HUES6 (cell line): ENCODE measurements around the gene ABCD1.
A peak's percentile ranks its signal among the peaks of the same experiment; 100 is the strongest.

Experiments used
- H3K27ac ChIP-seq: 2 replicates; pipeline ENCODE4 v1.7.0; 2013; ENCODE audit warnings: low read depth, mild to moderate bottlenecking, low read length, inconsistent platforms
- H3K27me3 ChIP-seq: 2 replicates; pipeline ENCODE4 v1.6.1; 2013; ENCODE audit warnings: low read length; ENCODE audit not compliant: control insufficient read depth, insufficient read depth
- H3K36me3 ChIP-seq: 2 replicates; pipeline ENCODE4 v1.6.1; 2013; ENCODE audit warnings: low read length; ENCODE audit not compliant: control insufficient read depth, insufficient read depth
- H3K4me1 ChIP-seq: 2 replicates; pipeline ENCODE4 v1.6.1; 2013; ENCODE audit warnings: low read length; ENCODE audit not compliant: control insufficient read depth, insufficient read depth
- H3K4me3 ChIP-seq: 2 replicates; pipeline ENCODE4 v1.5.1; 2013; ENCODE audit warnings: low read depth, low read length
- H3K9ac ChIP-seq: one replicate; pipeline ENCODE4 v1.6.1; 2013; ENCODE audit warnings: mild to moderate bottlenecking, low read length
- H3K9me3 ChIP-seq: 2 replicates; pipeline ENCODE4 v1.6.1; 2013; ENCODE audit warnings: low read depth, low read length; ENCODE audit not compliant: control insufficient read depth, insufficient read depth

ABCD1 gene

DNA sequence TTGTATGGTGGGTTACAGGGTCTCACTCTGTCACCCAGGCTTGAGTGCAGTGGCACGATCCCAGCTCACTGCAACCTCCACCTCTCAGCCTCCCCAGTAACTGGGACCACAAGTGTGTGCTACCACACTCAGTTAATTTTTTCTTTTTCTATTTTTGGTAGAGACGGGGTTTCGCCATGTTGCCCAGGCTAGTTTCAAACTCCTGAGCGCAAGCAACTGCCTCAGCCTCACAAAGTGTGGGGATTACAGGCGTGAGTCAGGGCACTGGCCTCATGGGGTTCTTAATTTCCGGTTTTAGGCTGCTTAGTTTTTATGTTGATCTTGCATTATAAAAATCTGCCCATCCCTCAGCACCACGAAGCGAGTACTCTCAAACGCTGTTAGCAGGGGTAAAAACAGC is 7.2 kb upstream of the ABCD1 start:
- Histone ChIP-seq H3K9me3 (peaks cover 14% of the 10 kb centered on the region; the same call in 1 of the 2 replicates), H3K27me3 (no peaks in the 10 kb centered on the region), H3K27ac (no peak overlapping the region), H3K36me3 (peaks cover 82% of the 10 kb centered on the region), H3K4me3 (no peak overlapping the region), H3K9ac (no peak overlapping the region), H3K4me1 (peaks cover under 1% of the 10 kb centered on the region; the same call in 1 of the 2 replicates)

DNA sequence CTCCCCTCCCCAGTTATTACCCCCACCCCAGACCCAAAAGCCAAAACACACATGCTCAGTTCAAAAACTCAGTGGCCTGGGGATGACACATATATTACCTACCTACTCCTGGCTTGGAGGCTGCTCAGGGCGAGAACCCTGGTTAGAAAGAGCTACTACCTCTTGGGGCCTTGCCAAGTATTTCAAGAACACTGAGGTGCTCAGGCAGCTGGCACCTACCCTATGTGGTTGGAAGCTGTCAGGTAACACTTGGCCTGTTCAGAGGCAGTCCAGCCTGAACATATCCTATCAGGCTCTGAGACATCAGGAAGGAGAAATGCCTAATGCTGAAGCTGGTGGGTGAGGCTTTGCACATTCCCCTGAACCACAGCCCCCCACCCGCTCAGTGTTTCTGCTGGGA is 5.4 kb upstream of the ABCD1 start:
- no peak overlapping the region for H3K27ac ChIP-seq
- H3K27me3 ChIP-seq = no peaks in the 10 kb centered on the region
- H3K9ac ChIP-seq = no peak overlapping the region
- H3K36me3 ChIP-seq = peaks cover 71% of the 10 kb centered on the region
- no peak overlapping the region for H3K4me3 ChIP-seq
- H3K4me1 ChIP-seq = peaks cover 6% of the 10 kb centered on the region; the same call in 1 of the 2 replicates
- peaks cover 14% of the 10 kb centered on the region; the same call in 1 of the 2 replicates for H3K9me3 ChIP-seq

DNA sequence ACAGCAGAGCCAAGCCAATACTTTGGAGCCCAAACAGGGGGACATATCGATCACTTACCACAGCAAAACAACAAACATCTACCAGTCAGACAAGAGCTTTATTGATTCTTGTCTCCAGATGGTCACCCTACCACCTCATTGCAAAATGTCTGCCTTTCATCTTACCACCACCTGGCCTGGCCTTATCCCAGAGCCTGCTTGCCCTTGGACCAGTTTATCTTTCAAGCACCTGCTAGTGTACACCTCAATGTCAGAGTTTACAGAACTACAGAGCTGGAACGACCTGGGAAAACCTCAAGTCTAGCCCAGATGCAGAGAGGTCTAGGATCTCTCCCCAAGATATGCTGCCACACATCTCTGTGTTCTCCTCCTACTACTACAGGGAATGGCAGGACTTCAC is 5.0 kb upstream of the ABCD1 start:
- H3K4me3 ChIP-seq = no peak overlapping the region
- no peak overlapping the region for H3K9ac ChIP-seq
- no peaks in the 10 kb centered on the region for H3K27me3 ChIP-seq
- peaks cover 66% of the 10 kb centered on the region for H3K36me3 ChIP-seq
- H3K9me3 ChIP-seq = peaks cover 14% of the 10 kb centered on the region; the same call in 1 of the 2 replicates
- H3K4me1 ChIP-seq = peaks cover 6% of the 10 kb centered on the region; the same call in 1 of the 2 replicates
- no peak overlapping the region for H3K27ac ChIP-seq

DNA sequence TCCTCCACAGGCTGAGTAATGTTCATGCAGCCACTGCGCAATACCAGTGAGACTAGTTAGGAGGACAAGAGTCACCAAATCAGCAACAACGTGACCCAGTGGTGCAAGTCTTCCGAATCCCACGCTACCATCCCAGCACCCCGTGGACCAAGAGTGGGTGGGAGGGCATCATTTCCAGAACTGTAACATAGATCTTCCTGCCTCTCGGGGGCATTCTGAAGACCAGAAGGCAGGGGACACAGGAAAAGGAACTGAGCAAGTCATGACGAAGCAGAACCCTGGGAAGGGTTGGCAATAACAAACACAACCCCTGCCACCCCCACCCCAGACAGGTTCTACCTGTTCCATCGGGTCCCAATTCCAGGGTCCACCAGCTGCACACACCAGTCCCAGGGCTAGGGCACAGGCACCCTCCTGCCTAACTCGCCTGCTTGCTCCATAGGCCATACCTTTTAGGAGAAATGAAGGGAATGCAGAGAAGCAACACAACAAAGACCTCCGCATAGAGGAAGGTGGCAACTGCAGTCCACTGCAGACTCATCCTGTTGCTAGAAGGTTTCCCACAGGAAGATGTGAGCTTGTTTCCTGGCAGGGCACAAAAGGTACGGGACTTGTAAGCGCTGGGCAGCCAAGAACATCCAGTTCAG is 1.8 kb upstream of the ABCD1 start:
- Histone ChIP-seq H3K36me3 (peaks cover 44% of the 10 kb centered on the region), H3K4me1 (peaks cover 34% of the 10 kb centered on the region), H3K27ac (peak overlapping the region; percentile 84; the same call in 1 of the 2 replicates), H3K27me3 (no peaks in the 10 kb centered on the region), H3K9ac (peak overlapping the region; percentile 86), H3K4me3 (peak overlapping the region; percentile 66), H3K9me3 (peaks cover 15% of the 10 kb centered on the region; the same call in 1 of the 2 replicates)

DNA sequence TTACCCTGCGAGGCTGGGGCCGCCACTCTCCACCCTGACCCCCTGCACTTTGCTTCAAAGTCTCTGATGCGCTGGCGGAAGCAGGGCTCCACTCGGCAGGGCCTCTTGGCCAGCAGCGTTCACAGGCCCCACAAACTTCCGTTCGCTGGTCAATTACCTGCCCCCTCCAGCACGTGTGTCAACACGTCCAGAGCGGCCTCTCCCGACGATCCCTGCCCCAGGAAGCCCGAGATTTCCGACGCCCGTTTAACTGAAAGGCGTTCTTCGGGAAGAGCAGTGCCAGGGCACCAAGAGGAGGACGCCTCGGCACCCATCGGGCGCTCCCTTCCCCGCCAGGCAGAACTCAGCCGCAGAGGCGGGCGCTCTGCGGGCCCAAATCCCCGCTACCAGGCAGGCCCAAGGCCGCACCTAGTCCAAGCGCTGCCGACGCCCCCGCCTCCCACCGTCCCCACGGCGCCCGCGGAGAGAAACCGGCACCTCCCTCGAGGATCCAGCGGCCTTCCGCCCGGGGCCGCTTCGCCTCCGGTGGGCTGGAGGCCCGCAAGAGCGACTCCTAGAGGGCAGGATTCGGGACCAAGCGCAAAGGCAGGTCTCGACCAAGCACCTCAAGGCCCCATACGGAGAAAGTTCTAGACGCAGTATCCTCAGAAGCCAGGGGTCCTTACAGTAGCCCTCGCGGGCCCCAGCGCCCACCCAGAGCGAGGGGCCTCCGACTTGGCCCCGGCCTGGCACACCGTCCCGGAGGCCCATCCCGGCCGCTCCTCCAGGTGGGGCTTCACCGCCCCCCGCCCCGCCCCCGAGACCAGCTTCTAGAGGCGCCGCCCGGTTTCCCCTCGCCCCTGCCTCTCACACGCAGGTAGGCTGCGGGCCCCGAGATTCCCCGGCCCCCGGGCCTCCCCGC is 1.1 kb upstream of the ABCD1 start:
- Histone ChIP-seq H3K27me3 (no peaks in the 10 kb centered on the region), H3K27ac (peak overlapping the region; percentile 84; the same call in 1 of the 2 replicates), H3K9ac (peak overlapping the region; percentile 86), H3K4me1 (peaks cover 39% of the 10 kb centered on the region), H3K36me3 (peaks cover 36% of the 10 kb centered on the region), H3K9me3 (peaks cover 21% of the 10 kb centered on the region; the same call in 1 of the 2 replicates), H3K4me3 (peak overlapping the region; percentile 66)

DNA sequence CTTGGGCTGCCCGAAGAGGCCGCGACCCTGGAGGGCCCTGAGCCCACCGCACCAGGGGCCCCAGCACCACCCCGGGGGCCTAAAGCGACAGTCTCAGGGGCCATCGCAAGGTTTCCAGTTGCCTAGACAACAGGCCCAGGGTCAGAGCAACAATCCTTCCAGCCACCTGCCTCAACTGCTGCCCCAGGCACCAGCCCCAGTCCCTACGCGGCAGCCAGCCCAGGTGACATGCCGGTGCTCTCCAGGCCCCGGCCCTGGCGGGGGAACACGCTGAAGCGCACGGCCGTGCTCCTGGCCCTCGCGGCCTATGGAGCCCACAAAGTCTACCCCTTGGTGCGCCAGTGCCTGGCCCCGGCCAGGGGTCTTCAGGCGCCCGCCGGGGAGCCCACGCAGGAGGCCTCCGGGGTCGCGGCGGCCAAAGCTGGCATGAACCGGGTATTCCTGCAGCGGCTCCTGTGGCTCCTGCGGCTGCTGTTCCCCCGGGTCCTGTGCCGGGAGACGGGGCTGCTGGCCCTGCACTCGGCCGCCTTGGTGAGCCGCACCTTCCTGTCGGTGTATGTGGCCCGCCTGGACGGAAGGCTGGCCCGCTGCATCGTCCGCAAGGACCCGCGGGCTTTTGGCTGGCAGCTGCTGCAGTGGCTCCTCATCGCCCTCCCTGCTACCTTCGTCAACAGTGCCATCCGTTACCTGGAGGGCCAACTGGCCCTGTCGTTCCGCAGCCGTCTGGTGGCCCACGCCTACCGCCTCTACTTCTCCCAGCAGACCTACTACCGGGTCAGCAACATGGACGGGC is 579 bp downstream of the ABCD1 start:
- Histone ChIP-seq H3K4me3 (peak overlapping the region; percentile 56), H3K36me3 (peaks cover 24% of the 10 kb centered on the region), H3K9me3 (peaks cover 19% of the 10 kb centered on the region; the same call in 1 of the 2 replicates), H3K27me3 (no peaks in the 10 kb centered on the region), H3K27ac (peak overlapping the region; percentile 86; the same call in 1 of the 2 replicates), H3K9ac (peak overlapping the region; percentile 82), H3K4me1 (peaks cover 39% of the 10 kb centered on the region)

DNA sequence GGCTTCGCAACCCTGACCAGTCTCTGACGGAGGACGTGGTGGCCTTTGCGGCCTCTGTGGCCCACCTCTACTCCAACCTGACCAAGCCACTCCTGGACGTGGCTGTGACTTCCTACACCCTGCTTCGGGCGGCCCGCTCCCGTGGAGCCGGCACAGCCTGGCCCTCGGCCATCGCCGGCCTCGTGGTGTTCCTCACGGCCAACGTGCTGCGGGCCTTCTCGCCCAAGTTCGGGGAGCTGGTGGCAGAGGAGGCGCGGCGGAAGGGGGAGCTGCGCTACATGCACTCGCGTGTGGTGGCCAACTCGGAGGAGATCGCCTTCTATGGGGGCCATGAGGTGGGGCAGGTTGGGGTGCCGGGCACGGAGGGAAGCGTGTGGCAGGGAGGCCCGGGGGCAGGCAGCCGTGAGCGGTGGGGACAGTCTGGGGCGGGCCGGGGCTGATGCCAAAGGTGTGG is 1.2 kb downstream of the ABCD1 start:
- Histone ChIP-seq H3K27ac (peak overlapping the region; percentile 86; the same call in 1 of the 2 replicates), H3K36me3 (peaks cover 18% of the 10 kb centered on the region), H3K4me1 (peaks cover 39% of the 10 kb centered on the region), H3K4me3 (peak overlapping the region; percentile 56; the same call in 1 of the 2 replicates), H3K9me3 (peaks cover 19% of the 10 kb centered on the region; the same call in 1 of the 2 replicates), H3K9ac (peak overlapping the region; percentile 82), H3K27me3 (no peaks in the 10 kb centered on the region)

DNA sequence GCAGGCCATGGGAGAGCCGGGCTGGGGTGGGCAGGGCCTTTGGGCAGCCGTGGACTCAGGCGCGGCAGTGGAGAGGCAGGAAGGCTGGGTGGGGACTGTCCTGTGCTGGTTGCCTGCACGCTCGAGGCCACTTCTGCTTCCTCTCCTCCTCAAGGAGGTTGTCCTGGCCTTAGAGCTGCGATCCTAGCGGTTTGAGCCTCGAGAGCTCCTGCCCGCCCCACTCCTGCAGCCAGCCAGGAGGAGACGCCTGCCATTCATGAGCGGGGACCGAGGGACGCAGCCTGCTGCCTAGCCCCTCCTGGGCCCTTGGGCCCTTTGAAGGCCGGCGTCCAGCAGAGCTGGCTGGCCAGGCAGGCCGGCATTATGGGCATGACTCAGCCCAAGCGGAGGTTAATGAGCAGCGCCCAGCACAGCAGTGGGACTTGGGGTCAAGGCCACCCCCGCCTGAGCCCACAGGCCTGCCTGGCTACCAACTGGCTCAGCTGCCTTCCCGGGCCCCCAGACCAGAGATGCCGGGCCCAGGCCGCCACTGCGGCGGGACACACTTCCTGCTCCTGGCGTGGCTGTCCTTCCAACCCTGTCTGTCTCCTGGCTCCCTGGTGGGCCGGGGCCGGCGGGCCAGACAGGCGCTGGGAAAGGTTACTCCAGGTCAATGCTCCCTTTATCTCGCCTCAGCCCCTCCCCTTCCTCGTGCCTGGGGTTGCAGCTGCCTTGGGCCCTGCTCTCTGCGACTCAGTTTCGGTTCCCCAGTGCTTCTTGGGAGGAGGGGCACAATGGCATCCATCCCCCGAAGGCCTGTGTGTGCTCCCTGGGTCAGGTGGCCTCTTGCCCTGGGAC is 1.8 kb downstream of the ABCD1 start:
- Histone ChIP-seq H3K27me3 (no peaks in the 10 kb centered on the region), H3K4me1 (peaks cover 39% of the 10 kb centered on the region), H3K36me3 (peaks cover 16% of the 10 kb centered on the region), H3K9ac (peak overlapping the region; percentile 82), H3K27ac (peak overlapping the region; percentile 86; the same call in 1 of the 2 replicates), H3K4me3 (peak overlapping the region; percentile 56; the same call in 1 of the 2 replicates), H3K9me3 (peaks cover 24% of the 10 kb centered on the region; the same call in 1 of the 2 replicates)

DNA sequence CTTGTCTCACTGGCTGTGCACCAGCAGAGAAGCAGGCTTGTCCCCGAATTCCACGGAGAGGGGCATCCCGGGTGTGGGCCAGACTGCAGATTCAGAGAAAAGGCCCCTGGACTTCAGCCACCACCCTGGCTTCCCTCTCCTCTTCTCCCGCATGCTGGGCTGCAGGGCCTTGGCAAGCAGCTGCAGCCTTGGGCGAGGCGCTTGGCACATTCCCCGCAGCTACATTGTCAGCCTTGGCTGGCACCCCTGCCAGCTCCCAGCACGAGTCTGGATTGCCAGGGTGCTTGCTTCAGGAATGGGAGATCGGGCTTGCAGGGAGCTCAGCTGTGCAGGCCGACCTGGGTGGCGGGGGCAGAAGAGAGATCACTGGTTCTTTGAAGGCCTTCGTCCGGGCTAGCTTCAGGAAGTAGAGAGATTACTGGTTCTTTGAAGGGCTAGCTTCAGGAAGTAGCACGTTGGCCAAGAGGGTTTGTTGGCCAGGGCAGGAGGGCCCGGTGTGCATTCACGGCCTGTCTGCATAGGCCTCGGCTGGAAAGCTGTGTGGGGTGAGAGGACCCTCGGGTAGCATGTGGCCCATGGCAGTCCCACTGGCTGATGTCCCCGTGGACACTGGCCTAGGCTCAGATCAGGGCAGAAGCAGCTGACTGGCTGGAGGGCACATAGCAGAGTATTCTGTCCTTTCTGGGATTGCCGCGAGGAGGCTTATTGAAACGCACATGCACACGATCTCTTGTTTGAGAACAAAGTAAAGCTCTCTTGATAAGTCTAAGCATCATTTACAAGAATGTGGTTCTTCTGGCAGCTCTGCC is 2.7 kb downstream of the ABCD1 start:
- Histone ChIP-seq H3K4me1 (peaks cover 39% of the 10 kb centered on the region), H3K27me3 (no peaks in the 10 kb centered on the region), H3K4me3 (peak overlapping the region; percentile 56; the same call in 1 of the 2 replicates), H3K9ac (peak overlapping the region; percentile 79), H3K9me3 (peaks cover 33% of the 10 kb centered on the region; the same call in 1 of the 2 replicates), H3K27ac (peak overlapping the region; percentile 86; the same call in 1 of the 2 replicates), H3K36me3 (peaks cover 10% of the 10 kb centered on the region)
